NCI-H1417 treated with DMSO at 0.1 percent for 48 hours (cell line): ENCODE measurements around the gene ADAM12.
"Not testable (repeated sequence)": the region's sequence is repeated elsewhere in the genome, so short reads cannot be mapped to it uniquely, and the experiment has no call there.

Source experiments
- DNase-seq: peaks from one replicate; lab custom pipeline; 2025; lab: John Stamatoyannopoulos, UW

ADAM12 gene

GRCh38 chr10:126402721-126403695 is 14.7 kb upstream of the ADAM12 start:
- no peak for DNase-seq

GRCh38 chr10:126400641-126401040 is 12.4 kb upstream of the ADAM12 start:
- no peak for DNase-seq

GRCh38 chr10:126398924-126399323 is 10.6 kb upstream of the ADAM12 start:
- DNase-seq, result no peak

GRCh38 chr10:126398383-126398743 is 10.1 kb upstream of the ADAM12 start:
- no peak for DNase-seq

GRCh38 chr10:126397640-126398382 is 9.5 kb upstream of the ADAM12 start:
- no peak for DNase-seq

- no peak for DNase-seq
Observed at GRCh38 chr10:126397156-126397555, 8.9 kb upstream of the ADAM12 start.

GRCh38 chr10:126394948-126395347 is 6.7 kb upstream of the ADAM12 start:
- DNase-seq, result no peak

- DNase-seq, result no peak
Observed at GRCh38 chr10:126393076-126393475, 4.8 kb upstream of the ADAM12 start.

GRCh38 chr10:126392469-126392868 is 4.2 kb upstream of the ADAM12 start:
- DNase-seq, result no peak

- no peak for DNase-seq
Observed at GRCh38 chr10:126392068-126392467, 3.8 kb upstream of the ADAM12 start.

GRCh38 chr10:126391192-126391885 is 3.1 kb upstream of the ADAM12 start:
- DNase-seq, result no peak

- no peak for DNase-seq
Observed at GRCh38 chr10:126390324-126390723, 2.0 kb upstream of the ADAM12 start.

GRCh38 chr10:126387041-126387921 is 996 bp downstream of the ADAM12 start:
- no peak for DNase-seq

GRCh38 chr10:126384269-126384873 is 3.9 kb downstream of the ADAM12 start:
- DNase-seq, result no peak

- no peak for DNase-seq
Observed at GRCh38 chr10:126380352-126381076, 7.8 kb downstream of the ADAM12 start.

- DNase-seq, result not testable (repeated sequence)
Observed at GRCh38 chr10:126379166-126379565, 9.1 kb downstream of the ADAM12 start.

- DNase-seq, result no peak
Observed at GRCh38 chr10:126376956-126377355, 11.3 kb downstream of the ADAM12 start.

GRCh38 chr10:126375926-126376554 is 12.2 kb downstream of the ADAM12 start:
- no peak for DNase-seq

- no peak for DNase-seq
Observed at GRCh38 chr10:126375299-126375698, 13.0 kb downstream of the ADAM12 start.

GRCh38 chr10:126374435-126374834 is 13.8 kb downstream of the ADAM12 start:
- DNase-seq, result no peak
